Peyer's patch (tissue), 4 donors: Measurements from ENCODE around the gene KRTCAP2. TPM values are rescaled to one million over a fixed set of nuclear protein-coding genes. Genes with fewer than 3 reads are reported as not detected.

Experiments
- DNase-seq, 3 donors: peaks; one replicate each; pipeline ENCODE4 v3.0.0-alpha.2; 2017 to 2019
- H3K27ac ChIP-seq, 4 donors: fragments of 200-600 bp; sonication (generic); one replicate each; pipeline ENCODE4 v1.5.1; 2016 to 2019
- H3K27me3 ChIP-seq, 2 donors: fragments of 200-600 bp; sonication (generic); one replicate each; pipeline ENCODE4 v1.5.1; 2019
- H3K36me3 ChIP-seq, 3 donors: fragments of 200-600 bp; sonication (generic); one replicate each; pipeline ENCODE4 v1.5.1; 2016 to 2019
- H3K4me1 ChIP-seq, 4 donors: fragments of 200-600 bp; sonication (generic); one replicate each; pipeline ENCODE4 v1.5.1; 2016 to 2019
- H3K4me3 ChIP-seq, 4 donors: fragments of 200-600 bp; sonication (generic); 1 replicate in 3 of 4; 2 replicates in 1 of 4; pipeline ENCODE4 v1.5.1; 2016 to 2019; ENCODE audit warnings: mild to moderate bottlenecking in 1 of 4
- H3K9me3 ChIP-seq, 4 donors: fragments of 200-600 bp; sonication (generic); one replicate each; pipeline ENCODE4 v1.5.1; 2016 to 2019; ENCODE audit warnings: mild to moderate bottlenecking in 1 of 4
- POLR2A ChIP-seq, 2 donors: fragments of 450-650 bp; IDR thresholded peaks; one replicate each; pipeline ENCODE4 v1.5.1; 2017; ENCODE audit warnings: antibody characterized with exemption in 2 of 2, mild to moderate bottlenecking in 2 of 2, moderate library complexity in 2 of 2
- total RNA-seq, 4 donors: library from RNA; depleted of rRNA; stranded (reverse); fragments of >200 nt; gene quantifications; one replicate each; pipeline ENCODE4 v1.1.0, GENCODE V29; 2016
- TF ChIP-seq, protein P1 (sequence below), 6 experiments: fragments of 450-650 bp in 4 of 6; fragments of 200-600 bp in 2 of 6; sonication (generic) in 1 of 6; IDR thresholded peaks; one replicate each; pipeline ENCODE4 v1.5.1; 2017 to 2019; ENCODE audit warnings: antibody characterized with exemption in 6 of 6, mild to moderate bottlenecking in 3 of 6, moderate library complexity in 1 of 6

KRTCAP2 gene
- total RNA-seq, 4 donors from 2014 or later = 111 to 137 (median 117) TPM

DNA sequence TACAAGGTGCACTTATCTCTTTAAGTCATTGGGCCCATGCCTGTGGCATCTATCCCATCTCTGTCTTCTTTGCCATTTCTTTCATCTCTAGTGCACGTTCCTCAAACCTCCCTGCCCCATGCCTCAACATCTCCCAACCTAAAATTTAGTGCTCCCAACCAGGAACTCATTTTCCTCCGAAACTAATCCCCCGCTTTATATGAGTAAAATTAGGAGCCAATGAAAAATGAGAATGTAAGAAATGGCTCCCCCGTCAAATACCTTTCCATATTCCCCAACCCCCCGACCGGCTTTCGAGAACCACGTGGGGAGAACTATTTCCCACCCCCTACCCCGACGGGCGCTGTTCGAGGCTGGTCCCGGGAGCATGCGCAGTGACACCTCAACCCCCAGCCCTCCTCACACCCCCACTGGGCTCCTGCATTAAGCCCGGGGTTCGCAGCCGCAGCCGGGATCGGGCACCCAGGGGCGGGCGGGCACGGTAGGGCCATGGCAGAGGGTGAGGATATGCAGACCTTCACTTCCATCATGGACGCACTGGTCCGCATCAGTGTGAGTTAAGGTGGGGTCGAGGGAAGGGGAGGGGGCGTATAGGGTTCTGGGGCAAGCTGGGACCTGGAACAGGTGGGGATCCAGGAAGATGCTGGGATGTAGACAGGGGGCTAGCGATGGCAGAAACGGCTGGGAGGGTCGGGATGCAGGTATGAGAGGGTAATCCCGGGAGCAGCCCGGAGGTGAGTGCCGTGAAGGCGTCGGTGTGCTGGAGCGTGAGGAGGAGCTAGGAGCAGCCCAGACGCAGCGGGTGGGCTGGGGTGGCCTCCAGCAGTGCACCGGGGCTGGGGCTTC lies 597 bp upstream of the KRTCAP2 start, which contains the start of gene TRIM46:
Gene TRIM46 (plus strand): TSS at position 372 of the 846 bp plus-strand sequence. CDS start 118 bp downstream, at position 490.
- Histone ChIP-seq H3K4me1 (peaks cover 0 to 28% (median 11%) of the 10 kb centered on the region in 4 donors), H3K27me3 (peaks cover 0 to 4% of the 10 kb centered on the region in 2 donors), H3K9me3 (no peaks in the 10 kb centered on the region), H3K4me3 (peak within 1 kb of the TSS; percentile 76 to 86 (median 83)), H3K27ac (peak within 1 kb of the TSS; percentile 87 to 91 (median 90)), H3K36me3 (peaks cover 0 to 9% (median 0%) of the 10 kb centered on the region in 3 donors)
- peak; percentile 50 to 68 (median 60) for DNase-seq
- TF ChIP-seq, protein P1, sequence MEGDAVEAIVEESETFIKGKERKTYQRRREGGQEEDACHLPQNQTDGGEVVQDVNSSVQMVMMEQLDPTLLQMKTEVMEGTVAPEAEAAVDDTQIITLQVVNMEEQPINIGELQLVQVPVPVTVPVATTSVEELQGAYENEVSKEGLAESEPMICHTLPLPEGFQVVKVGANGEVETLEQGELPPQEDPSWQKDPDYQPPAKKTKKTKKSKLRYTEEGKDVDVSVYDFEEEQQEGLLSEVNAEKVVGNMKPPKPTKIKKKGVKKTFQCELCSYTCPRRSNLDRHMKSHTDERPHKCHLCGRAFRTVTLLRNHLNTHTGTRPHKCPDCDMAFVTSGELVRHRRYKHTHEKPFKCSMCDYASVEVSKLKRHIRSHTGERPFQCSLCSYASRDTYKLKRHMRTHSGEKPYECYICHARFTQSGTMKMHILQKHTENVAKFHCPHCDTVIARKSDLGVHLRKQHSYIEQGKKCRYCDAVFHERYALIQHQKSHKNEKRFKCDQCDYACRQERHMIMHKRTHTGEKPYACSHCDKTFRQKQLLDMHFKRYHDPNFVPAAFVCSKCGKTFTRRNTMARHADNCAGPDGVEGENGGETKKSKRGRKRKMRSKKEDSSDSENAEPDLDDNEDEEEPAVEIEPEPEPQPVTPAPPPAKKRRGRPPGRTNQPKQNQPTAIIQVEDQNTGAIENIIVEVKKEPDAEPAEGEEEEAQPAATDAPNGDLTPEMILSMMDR (IDR thresholded peaks at IDR 0.05) = no peak
- TF ChIP-seq POLR2A (IDR thresholded peaks at IDR 0.05) = no peak

DNA sequence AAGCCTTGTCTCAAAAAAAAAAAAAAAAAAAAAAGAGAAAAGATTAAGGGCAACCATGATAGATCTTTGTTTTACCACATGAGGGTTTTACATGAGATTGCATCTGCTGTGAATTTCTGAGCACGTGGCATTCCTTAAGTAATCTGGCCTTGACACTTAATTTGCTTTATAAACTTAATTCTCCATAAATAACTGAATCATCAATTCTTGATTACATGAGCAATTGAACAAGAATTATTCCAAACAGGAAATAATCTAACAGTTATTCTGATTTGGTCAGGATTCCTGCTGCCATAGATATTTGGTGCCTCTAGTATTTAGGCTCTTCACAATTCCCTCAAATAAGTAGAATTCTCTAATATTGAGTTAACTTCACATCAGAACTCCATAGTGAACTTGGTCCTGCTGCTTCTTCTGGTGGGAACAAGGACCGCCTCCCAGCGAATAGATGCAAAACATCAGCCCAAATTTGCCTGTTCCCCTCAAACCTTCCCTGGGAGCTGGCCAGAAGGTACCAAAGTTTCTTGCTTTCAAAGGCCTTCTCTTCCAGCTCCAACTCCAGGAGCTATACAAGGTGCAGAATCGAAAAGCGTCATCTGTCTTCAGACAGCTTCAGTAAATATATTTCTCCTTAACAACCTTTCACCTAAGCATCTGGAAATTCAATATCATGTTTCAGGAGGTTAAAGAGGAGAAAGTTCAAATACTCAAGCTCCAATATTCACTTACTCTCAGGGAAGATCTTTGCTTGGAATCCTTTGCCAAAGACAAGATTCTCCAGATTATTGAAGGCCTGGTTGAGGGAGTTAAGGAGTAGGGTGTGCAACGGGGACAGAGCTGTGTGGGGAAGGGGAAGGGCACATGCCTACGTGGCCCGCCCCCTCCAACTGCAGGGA lies 1.0 kb downstream of the KRTCAP2 start:
- H3K36me3 ChIP-seq = peaks cover 0 to 9% (median 0%) of the 10 kb centered on the region in 3 donors
- H3K27ac ChIP-seq = peak overlapping the region; percentile 87 to 91 (median 90)
- DNase-seq = peak in 2 of 3 donors; percentile 15 to 28
- peak overlapping the region; percentile 76 to 86 (median 83) for H3K4me3 ChIP-seq
- TF ChIP-seq POLR2A (IDR thresholded peaks at IDR 0.05) = no peak
- TF ChIP-seq, protein P1 (IDR thresholded peaks at IDR 0.05) = no peak
- H3K27me3 ChIP-seq = peaks cover 0 to 4% of the 10 kb centered on the region in 2 donors
- peaks cover 0 to 39% (median 16%) of the 10 kb centered on the region in 4 donors for H3K4me1 ChIP-seq
- H3K9me3 ChIP-seq = no peaks in the 10 kb centered on the region

DNA sequence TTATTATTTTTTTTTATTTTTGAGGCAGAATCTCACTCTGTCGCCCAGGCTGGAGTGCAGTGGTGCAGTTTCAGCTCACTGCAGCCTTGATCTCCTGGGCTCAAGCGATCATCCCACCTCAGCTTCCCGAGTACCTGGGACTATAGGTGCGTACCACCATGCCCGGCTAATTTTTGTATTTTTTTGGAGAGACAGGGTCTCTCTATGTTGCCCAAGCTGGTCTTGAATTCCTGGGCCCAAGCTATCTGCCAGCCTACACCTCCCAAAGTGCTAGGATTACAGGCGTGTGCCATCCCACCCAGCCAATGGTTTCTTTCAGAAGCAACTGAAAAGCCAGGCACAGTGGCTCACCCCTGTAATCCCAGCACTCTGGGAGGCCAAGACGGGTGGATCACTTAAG lies 2.3 kb downstream of the KRTCAP2 start:
- no peaks in the 10 kb centered on the region for H3K9me3 ChIP-seq
- TF ChIP-seq POLR2A (IDR thresholded peaks at IDR 0.05) = no peak
- TF ChIP-seq, protein P1 (IDR thresholded peaks at IDR 0.05) = no peak
- DNase-seq = peak in 2 of 3 donors; percentile 13 to 29
- no peak overlapping the region for H3K27ac ChIP-seq
- H3K4me3 ChIP-seq = no peak overlapping the region
- peaks cover 0 to 4% of the 10 kb centered on the region in 2 donors for H3K27me3 ChIP-seq
- H3K4me1 ChIP-seq = peaks cover 0 to 42% (median 17%) of the 10 kb centered on the region in 4 donors
- H3K36me3 ChIP-seq = peaks cover 0 to 9% (median 0%) of the 10 kb centered on the region in 3 donors

DNA sequence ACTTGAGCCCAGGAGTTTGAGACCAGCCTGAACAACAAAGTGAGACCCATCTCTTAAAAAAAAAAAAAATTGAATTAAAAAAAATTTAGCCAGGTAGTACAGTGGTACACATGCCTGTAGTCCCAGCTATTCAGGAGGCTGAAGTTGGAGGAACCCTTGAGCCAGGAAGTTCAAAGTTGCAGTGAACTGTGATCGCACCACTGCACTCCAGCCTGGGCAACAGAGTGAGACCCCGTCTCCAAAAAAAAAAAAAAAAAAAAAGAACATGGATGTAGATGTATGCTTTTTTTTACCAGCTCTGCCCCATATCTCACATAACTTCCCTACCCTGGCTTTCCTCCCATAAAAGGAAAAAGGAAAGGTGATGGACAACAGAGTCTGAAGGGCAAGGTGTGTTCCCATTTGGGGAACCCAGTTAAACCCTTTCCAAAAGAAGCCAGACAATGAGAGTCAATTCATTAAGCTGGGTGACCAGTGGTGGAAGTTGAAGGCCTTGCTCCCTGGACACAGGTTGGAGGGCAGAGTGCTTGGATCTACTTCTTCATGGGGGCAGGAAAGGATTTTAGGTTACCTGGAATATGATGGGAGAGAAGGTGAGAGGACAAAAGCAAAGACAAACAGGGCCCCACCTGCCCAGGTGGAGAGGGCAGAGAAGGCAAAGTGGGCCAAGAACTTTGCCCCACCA lies 2.9 kb downstream of the KRTCAP2 start:
- Histone ChIP-seq H3K4me3 (no peak overlapping the region), H3K27ac (no peak overlapping the region), H3K9me3 (no peaks in the 10 kb centered on the region), H3K27me3 (peaks cover 0 to 4% of the 10 kb centered on the region in 2 donors), H3K4me1 (peaks cover 0 to 42% (median 17%) of the 10 kb centered on the region in 4 donors), H3K36me3 (peaks cover 0 to 9% (median 0%) of the 10 kb centered on the region in 3 donors)
- TF ChIP-seq, protein P1 (IDR thresholded peaks at IDR 0.05) = no peak
- no peak for TF ChIP-seq POLR2A (IDR thresholded peaks at IDR 0.05)
- DNase-seq = peak in 1 of 3 donors; percentile 4

DNA sequence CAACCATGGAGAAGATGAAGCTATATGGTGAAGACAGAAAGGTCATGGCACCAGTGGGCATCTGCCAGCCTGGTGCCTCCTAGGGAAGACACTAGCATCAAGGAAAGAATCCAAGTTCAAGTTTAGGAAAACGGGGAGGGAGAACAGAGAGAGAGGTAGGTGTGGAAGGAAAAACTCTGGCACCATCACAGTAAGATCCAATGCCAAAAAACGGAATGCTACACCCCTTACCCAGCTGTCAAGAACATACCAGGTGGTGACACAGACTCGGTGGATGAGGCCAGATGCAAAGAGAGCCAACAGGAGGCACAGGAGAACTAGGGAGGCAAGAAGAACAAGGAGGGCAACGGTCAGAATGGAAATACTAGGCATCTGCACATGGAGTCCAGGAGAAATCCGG lies 3.6 kb downstream of the KRTCAP2 start:
- TF ChIP-seq, protein P1 (IDR thresholded peaks at IDR 0.05) = no peak
- no peak for TF ChIP-seq POLR2A (IDR thresholded peaks at IDR 0.05)
- Histone ChIP-seq H3K27me3 (peaks cover 0 to 4% of the 10 kb centered on the region in 2 donors), H3K9me3 (no peaks in the 10 kb centered on the region), H3K4me3 (no peak overlapping the region), H3K27ac (no peak overlapping the region), H3K36me3 (peaks cover 0 to 9% (median 0%) of the 10 kb centered on the region in 3 donors), H3K4me1 (peaks cover 0 to 41% (median 15%) of the 10 kb centered on the region in 4 donors)
- DNase-seq = peak in 1 of 3 donors; percentile 18
